Measurements from ENCODE around the gene ITPK1. TPM values are rescaled to one million over a fixed set of nuclear protein-coding genes. Genes with fewer than 3 reads are reported as not detected.

ITPK1 gene
- total RNA-seq, 4 donors from 2014 or later, result 43.9 to 56.1 (median 44.5) TPM

DNA sequence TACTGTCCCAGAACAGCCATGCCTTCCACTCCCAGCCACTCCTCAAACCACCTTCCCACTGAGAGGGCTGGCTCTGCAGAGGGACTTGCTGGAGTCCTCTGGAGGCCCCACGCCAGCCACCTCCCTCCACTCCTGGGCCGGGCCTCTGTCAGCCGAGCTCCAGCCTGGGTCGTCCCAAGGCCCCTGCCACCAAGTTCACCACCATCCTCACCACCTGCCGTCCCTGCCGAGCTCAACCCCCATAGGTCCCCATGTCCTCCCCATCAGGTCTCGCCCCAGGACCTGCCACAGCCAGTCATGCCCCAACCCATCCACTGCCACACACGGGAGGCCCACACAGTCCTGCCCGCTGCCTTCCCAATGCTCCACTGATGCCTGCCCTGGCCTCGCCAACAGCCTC is 39.0 kb downstream of the ITPK1 start:
- no peaks in the 10 kb centered on the region for H3K27me3 ChIP-seq
- peaks cover 0 to 44% of the 10 kb centered on the region in 2 donors for H3K4me1 ChIP-seq
- H3K36me3 ChIP-seq, result no peaks in the 10 kb centered on the region
- H3K4me3 ChIP-seq (replicated peaks in 1 of 3), result no peak overlapping the region
- H3K9me3 ChIP-seq, result no peaks in the 10 kb centered on the region
- TF ChIP-seq, protein P1, sequence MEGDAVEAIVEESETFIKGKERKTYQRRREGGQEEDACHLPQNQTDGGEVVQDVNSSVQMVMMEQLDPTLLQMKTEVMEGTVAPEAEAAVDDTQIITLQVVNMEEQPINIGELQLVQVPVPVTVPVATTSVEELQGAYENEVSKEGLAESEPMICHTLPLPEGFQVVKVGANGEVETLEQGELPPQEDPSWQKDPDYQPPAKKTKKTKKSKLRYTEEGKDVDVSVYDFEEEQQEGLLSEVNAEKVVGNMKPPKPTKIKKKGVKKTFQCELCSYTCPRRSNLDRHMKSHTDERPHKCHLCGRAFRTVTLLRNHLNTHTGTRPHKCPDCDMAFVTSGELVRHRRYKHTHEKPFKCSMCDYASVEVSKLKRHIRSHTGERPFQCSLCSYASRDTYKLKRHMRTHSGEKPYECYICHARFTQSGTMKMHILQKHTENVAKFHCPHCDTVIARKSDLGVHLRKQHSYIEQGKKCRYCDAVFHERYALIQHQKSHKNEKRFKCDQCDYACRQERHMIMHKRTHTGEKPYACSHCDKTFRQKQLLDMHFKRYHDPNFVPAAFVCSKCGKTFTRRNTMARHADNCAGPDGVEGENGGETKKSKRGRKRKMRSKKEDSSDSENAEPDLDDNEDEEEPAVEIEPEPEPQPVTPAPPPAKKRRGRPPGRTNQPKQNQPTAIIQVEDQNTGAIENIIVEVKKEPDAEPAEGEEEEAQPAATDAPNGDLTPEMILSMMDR (IDR thresholded peaks at IDR 0.05), result no peak
- no peak for TF ChIP-seq POLR2A (IDR thresholded peaks at IDR 0.05)
- 90 to 97% methylated on average over 10 of the region's 10 CpGs for WGBS, 2 donors
- H3K27ac ChIP-seq, result no peak overlapping the region
- no peak for DNase-seq
- intact Hi-C loops (cut with DNase I), result no loop called here

GRCh38 chr14:93075891-93076290 is 39.8 kb downstream of the ITPK1 start:
- Histone ChIP-seq H3K27me3 (no peaks in the 10 kb centered on the region), H3K36me3 (no peaks in the 10 kb centered on the region), H3K27ac (no peak overlapping the region), H3K4me1 (peaks cover 0 to 42% of the 10 kb centered on the region in 2 donors), H3K4me3 (replicated peaks in 1 of 3) (no peak overlapping the region), H3K9me3 (no peaks in the 10 kb centered on the region)
- no peak for DNase-seq
- intact Hi-C loops (cut with DNase I), result no loop called here
- TF ChIP-seq POLR2A (IDR thresholded peaks at IDR 0.05), result no peak
- TF ChIP-seq, protein P1 (IDR thresholded peaks at IDR 0.05), result no peak

GRCh38 chr14:93073910-93074769 is 41.6 kb downstream of the ITPK1 start:
- H3K27ac ChIP-seq, result peak overlapping the region in 2 of 3 donors; percentile 20 to 38
- peaks cover 0 to 36% of the 10 kb centered on the region in 2 donors for H3K4me1 ChIP-seq
- WGBS, 2 donors, result 71 to 82% methylated on average over 15 to 19 of the region's 19 CpGs
- intact Hi-C loops (cut with DNase I), result no loop called here
- H3K27me3 ChIP-seq, result no peaks in the 10 kb centered on the region
- H3K9me3 ChIP-seq, result no peaks in the 10 kb centered on the region
- no peaks in the 10 kb centered on the region for H3K36me3 ChIP-seq
- no peak for DNase-seq
- no peak overlapping the region for H3K4me3 ChIP-seq (replicated peaks in 1 of 3)
- TF ChIP-seq, protein P1 (IDR thresholded peaks at IDR 0.05), result no peak
- no peak for TF ChIP-seq POLR2A (IDR thresholded peaks at IDR 0.05)

- Histone ChIP-seq H3K9me3 (no peaks in the 10 kb centered on the region), H3K4me1 (peaks cover 0 to 28% of the 10 kb centered on the region in 2 donors), H3K27me3 (no peaks in the 10 kb centered on the region), H3K36me3 (no peaks in the 10 kb centered on the region), H3K27ac (no peak overlapping the region), H3K4me3 (replicated peaks in 1 of 3) (no peak overlapping the region)
- TF ChIP-seq, protein P1 (IDR thresholded peaks at IDR 0.05), result no peak
- no peak for TF ChIP-seq POLR2A (IDR thresholded peaks at IDR 0.05)
- intact Hi-C loops (cut with DNase I), result no loop called here
- no peak for DNase-seq
- 73 to 79% methylated on average over 4 of the region's 4 CpGs for WGBS, 2 donors
Observed at GRCh38 chr14:93073358-93073707, 42.4 kb downstream of the ITPK1 start.

GRCh38 chr14:93072659-93073357 is 42.9 kb downstream of the ITPK1 start:
- H3K36me3 ChIP-seq, result no peaks in the 10 kb centered on the region

More at GRCh38 chr14:93072659-93073357, 42.9 kb downstream of the ITPK1 start:
- 91 to 92% methylated on average over 12 of the region's 12 CpGs for WGBS, 2 donors
- no peak overlapping the region for H3K4me3 ChIP-seq (replicated peaks in 1 of 3)
- no peaks in the 10 kb centered on the region for H3K27me3 ChIP-seq
- H3K4me1 ChIP-seq, result peaks cover 0 to 23% of the 10 kb centered on the region in 2 donors
- DNase-seq, result no peak
- H3K9me3 ChIP-seq, result no peaks in the 10 kb centered on the region
- no peak overlapping the region for H3K27ac ChIP-seq
- TF ChIP-seq POLR2A (IDR thresholded peaks at IDR 0.05), result no peak
- TF ChIP-seq, protein P1 (IDR thresholded peaks at IDR 0.05), result no peak
- intact Hi-C loops (cut with DNase I), result no loop called here

Measured in thyroid gland (tissue), 4 donors.